ENCODE results near the gene EIF5AL1.
"Not testable (repeated sequence)": the region's sequence is repeated elsewhere in the genome, so short reads cannot be mapped to it uniquely, and the experiment has no call there.

Gene EIF5AL1

GRCh38 chr10:79544926-79545659 is 32.8 kb downstream of the EIF5AL1 start:
- H3K9ac ChIP-seq (ENCODE audit: low read depth, low read length, poor library complexity, severe bottlenecking); H3K27me3 ChIP-seq (ENCODE audit: insufficient read depth, low read length, poor library complexity, severe bottlenecking); H3K9me2 ChIP-seq (replicated peaks; ENCODE audit: low read depth, low read length); H3K36me3 ChIP-seq (ENCODE audit: insufficient read depth, low read length); H3K4me2 ChIP-seq (ENCODE audit: low read depth, low read length, poor library complexity, severe bottlenecking); H3K4me1 ChIP-seq (ENCODE audit: insufficient read depth, low read length, poor library complexity, severe bottlenecking); H3K4me3 ChIP-seq (ENCODE audit: low read length, poor library complexity, severe bottlenecking); H3F3A ChIP-seq (ENCODE audit: low read depth); H3K9me3 ChIP-seq (ENCODE audit: insufficient read depth, low read depth, low read length); H2AFZ ChIP-seq (ENCODE audit: low read length); H4K20me1 ChIP-seq (ENCODE audit: insufficient read depth, low read length, poor library complexity, severe bottlenecking); H3K79me2 ChIP-seq (ENCODE audit: insufficient read depth, low read length): not testable (repeated sequence)

GRCh38 chr10:79547128-79547527 is 34.8 kb downstream of the EIF5AL1 start:
- not testable (repeated sequence) for H3K4me3 ChIP-seq (ENCODE audit: low read length, poor library complexity, severe bottlenecking); H3K79me2 ChIP-seq (ENCODE audit: insufficient read depth, low read length); H3K9me3 ChIP-seq (ENCODE audit: insufficient read depth, low read depth, low read length); H3K36me3 ChIP-seq (ENCODE audit: insufficient read depth, low read length); H4K20me1 ChIP-seq (ENCODE audit: insufficient read depth, low read length, poor library complexity, severe bottlenecking); H3F3A ChIP-seq (ENCODE audit: low read depth); H2AFZ ChIP-seq (ENCODE audit: low read length); H3K4me1 ChIP-seq (ENCODE audit: insufficient read depth, low read length, poor library complexity, severe bottlenecking); H3K9me2 ChIP-seq (replicated peaks; ENCODE audit: low read depth, low read length); H3K27me3 ChIP-seq (ENCODE audit: insufficient read depth, low read length, poor library complexity, severe bottlenecking); H3K9ac ChIP-seq (ENCODE audit: low read depth, low read length, poor library complexity, severe bottlenecking); H3K4me2 ChIP-seq (ENCODE audit: low read depth, low read length, poor library complexity, severe bottlenecking)

GRCh38 chr10:79547973-79548372 is 35.6 kb downstream of the EIF5AL1 start:
- Histone ChIP-seq H3K36me3 (ENCODE audit: insufficient read depth, low read length) (no peaks in the 10 kb centered on the region), H3K9me3 (ENCODE audit: insufficient read depth, low read depth, low read length) (no peaks in the 10 kb centered on the region), H3F3A (ENCODE audit: low read depth) (no peaks in the 10 kb centered on the region), H3K9ac (ENCODE audit: low read depth, low read length, poor library complexity, severe bottlenecking) (no peak overlapping the region), H4K20me1 (ENCODE audit: insufficient read depth, low read length, poor library complexity, severe bottlenecking) (no peaks in the 10 kb centered on the region), H3K4me3 (ENCODE audit: low read length, poor library complexity, severe bottlenecking) (no peak overlapping the region), H2AFZ (ENCODE audit: low read length) (no peak overlapping the region), H3K4me1 (ENCODE audit: insufficient read depth, low read length, poor library complexity, severe bottlenecking) (no peaks in the 10 kb centered on the region), H3K9me2 (replicated peaks; ENCODE audit: low read depth, low read length) (no peaks in the 10 kb centered on the region), H3K4me2 (ENCODE audit: low read depth, low read length, poor library complexity, severe bottlenecking) (no peak overlapping the region), H3K27me3 (ENCODE audit: insufficient read depth, low read length, poor library complexity, severe bottlenecking) (no peaks in the 10 kb centered on the region), H3K79me2 (ENCODE audit: insufficient read depth, low read length) (no peaks in the 10 kb centered on the region)
- no peak for TF ChIP-seq CTCF (conservative IDR thresholded peaks at IDR 0.05; ENCODE audit: low read length)
- no peak for TF ChIP-seq EZH2phosphoT487 (IDR thresholded peaks at IDR 0.05; ENCODE audit: borderline replicate concordance)

- no peak overlapping the region for H3K9ac ChIP-seq (ENCODE audit: low read depth, low read length, poor library complexity, severe bottlenecking)
- no peaks in the 10 kb centered on the region for H4K20me1 ChIP-seq (ENCODE audit: insufficient read depth, low read length, poor library complexity, severe bottlenecking)
- no peaks in the 10 kb centered on the region for H3K9me2 ChIP-seq (replicated peaks; ENCODE audit: low read depth, low read length)
- no peaks in the 10 kb centered on the region for H3K4me1 ChIP-seq (ENCODE audit: insufficient read depth, low read length, poor library complexity, severe bottlenecking)
- no peaks in the 10 kb centered on the region for H3K36me3 ChIP-seq (ENCODE audit: insufficient read depth, low read length)
- no peaks in the 10 kb centered on the region for H3K9me3 ChIP-seq (ENCODE audit: insufficient read depth, low read depth, low read length)
- TF ChIP-seq CTCF (conservative IDR thresholded peaks at IDR 0.05; ENCODE audit: low read length) (no peak), EZH2phosphoT487 (IDR thresholded peaks at IDR 0.05; ENCODE audit: borderline replicate concordance) (no peak)
- H2AFZ ChIP-seq (ENCODE audit: low read length): no peak overlapping the region
- no peak overlapping the region for H3K4me3 ChIP-seq (ENCODE audit: low read length, poor library complexity, severe bottlenecking)
- no peak overlapping the region for H3K4me2 ChIP-seq (ENCODE audit: low read depth, low read length, poor library complexity, severe bottlenecking)
- no peaks in the 10 kb centered on the region for H3K27me3 ChIP-seq (ENCODE audit: insufficient read depth, low read length, poor library complexity, severe bottlenecking)
- H3F3A ChIP-seq (ENCODE audit: low read depth): no peaks in the 10 kb centered on the region
- no peaks in the 10 kb centered on the region for H3K79me2 ChIP-seq (ENCODE audit: insufficient read depth, low read length)
Observed at GRCh38 chr10:79552143-79552542, 39.8 kb downstream of the EIF5AL1 start.
